Osteoblast (primary cell): ENCODE data around the gene SMAD7. TPM values are rescaled to one million over a fixed set of nuclear protein-coding genes. Genes with fewer than 3 reads are reported as not detected.

Experiments
- DNase-seq: peaks from one replicate; pipeline ENCODE4 v3.0.0; 2011; ENCODE audit warnings: low spot score, mixed read lengths; ENCODE audit not compliant: insufficient read length; ENCODE audit errors: missing footprints
- H2AFZ ChIP-seq: 2 replicates; pipeline ENCODE4 v1.6.0; 2011; ENCODE audit warnings: mild to moderate bottlenecking, low read length
- H3K27ac ChIP-seq: 2 replicates; pipeline ENCODE4 v1.5.1; 2011; ENCODE audit warnings: mild to moderate bottlenecking, low read depth, low read length, moderate library complexity
- H3K27me3 ChIP-seq: 2 replicates; pipeline ENCODE4 v1.6.0; 2012; ENCODE audit warnings: mild to moderate bottlenecking, control low read depth, inconsistent platforms, low read length, moderate library complexity; ENCODE audit not compliant: insufficient read depth
- H3K36me3 ChIP-seq: 2 replicates; pipeline ENCODE4 v1.5.1; 2011; ENCODE audit warnings: mild to moderate bottlenecking, low read length, control low read depth, moderate library complexity; ENCODE audit not compliant: insufficient read depth
- H3K4me1 ChIP-seq: 2 replicates; pipeline ENCODE4 v1.5.1; 2011; ENCODE audit warnings: mild to moderate bottlenecking, low read length, control low read depth, moderate library complexity; ENCODE audit not compliant: insufficient read depth
- H3K4me2 ChIP-seq: 2 replicates; pipeline ENCODE4 v1.6.0; 2011; ENCODE audit warnings: mild to moderate bottlenecking, low read length; ENCODE audit not compliant: insufficient read depth
- H3K4me3 ChIP-seq: fragments of 200-600 bp; sonication (generic); 3 replicates; pipeline ENCODE4 v1.5.1; 2012; ENCODE audit warnings: mild to moderate bottlenecking, low read length, inconsistent platforms; ENCODE audit not compliant: insufficient read depth
- H3K79me2 ChIP-seq: 2 replicates; pipeline ENCODE4 v1.6.0; 2012; ENCODE audit warnings: mild to moderate bottlenecking, low read length, control low read depth, inconsistent platforms; ENCODE audit not compliant: insufficient read depth
- H3K9me3 ChIP-seq: 2 replicates; pipeline ENCODE4 v1.5.1; 2011; ENCODE audit warnings: low read depth, low read length, control low read depth
- H4K20me1 ChIP-seq: 2 replicates; pipeline ENCODE4 v1.6.0; 2012; ENCODE audit warnings: mild to moderate bottlenecking, low read length, control low read depth; ENCODE audit not compliant: insufficient read depth
- CTCF ChIP-seq: IDR thresholded peaks from 2 replicates; pipeline ENCODE4 v1.5.1; 2011; ENCODE audit warnings: mild to moderate bottlenecking, low read depth, low read length, moderate library complexity; ENCODE audit errors: extremely low read depth
- total RNA-seq: library from RNA; depleted of rRNA; stranded (reverse); fragments of >200 nt; gene quantifications from 2 replicates; pipeline ENCODE4 v1.2.3, GENCODE V29; 2012

Gene SMAD7
- total RNA-seq, 1 donor: 76.0 TPM

- H3K9me3 ChIP-seq: no peaks in the 10 kb centered on the region
- no peak overlapping the region for H3K4me2 ChIP-seq
- no peaks in the 10 kb centered on the region for H3K36me3 ChIP-seq
- H3K4me1 ChIP-seq: peaks cover 25% of the 10 kb centered on the region
- no peaks in the 10 kb centered on the region for H4K20me1 ChIP-seq
- H2AFZ ChIP-seq: no peak overlapping the region
- no peaks in the 10 kb centered on the region for H3K79me2 ChIP-seq
- peak; percentile 58 for DNase-seq
- no peak overlapping the region for H3K27ac ChIP-seq
- no peak overlapping the region for H3K4me3 ChIP-seq
- no peaks in the 10 kb centered on the region for H3K27me3 ChIP-seq
- TF ChIP-seq CTCF: peak; percentile 18
Observed at GRCh38 chr18:48962994-48963561, 12.3 kb upstream of the SMAD7 start.

- Histone ChIP-seq H3K27ac (no peak overlapping the region), H3K36me3 (no peaks in the 10 kb centered on the region), H3K27me3 (no peaks in the 10 kb centered on the region), H3K4me2 (no peak overlapping the region), H3K79me2 (no peaks in the 10 kb centered on the region), H3K4me3 (no peak overlapping the region), H3K9me3 (no peaks in the 10 kb centered on the region), H3K4me1 (peaks cover 32% of the 10 kb centered on the region), H2AFZ (no peak overlapping the region), H4K20me1 (no peaks in the 10 kb centered on the region)
- TF ChIP-seq CTCF: no peak
- DNase-seq: no peak
Observed at GRCh38 chr18:48962252-48962993, 11.7 kb upstream of the SMAD7 start.

- no peaks in the 10 kb centered on the region for H3K79me2 ChIP-seq
- H3K4me3 ChIP-seq: no peak overlapping the region
- peak; percentile 10 for DNase-seq
- peak overlapping the region; percentile 94 for H3K27ac ChIP-seq
- peaks cover 39% of the 10 kb centered on the region for H3K4me1 ChIP-seq
- H3K27me3 ChIP-seq: no peaks in the 10 kb centered on the region
- no peak overlapping the region for H2AFZ ChIP-seq
- no peaks in the 10 kb centered on the region for H3K36me3 ChIP-seq
- peak overlapping the region; percentile 43 for H3K4me2 ChIP-seq
- TF ChIP-seq CTCF: no peak
- H3K9me3 ChIP-seq: no peaks in the 10 kb centered on the region
- H4K20me1 ChIP-seq: no peaks in the 10 kb centered on the region
Observed at GRCh38 chr18:48961547-48961946, 10.8 kb upstream of the SMAD7 start.
